Iris pigment epithelial cell (primary cell): ENCODE data around the gene CRABP2.

ENCODE experiments used
- DNase-seq: peaks from one replicate; pipeline ENCODE4 v3.0.0-alpha.2; 2011; ENCODE audit warnings: low read depth

CRABP2 gene

DNA sequence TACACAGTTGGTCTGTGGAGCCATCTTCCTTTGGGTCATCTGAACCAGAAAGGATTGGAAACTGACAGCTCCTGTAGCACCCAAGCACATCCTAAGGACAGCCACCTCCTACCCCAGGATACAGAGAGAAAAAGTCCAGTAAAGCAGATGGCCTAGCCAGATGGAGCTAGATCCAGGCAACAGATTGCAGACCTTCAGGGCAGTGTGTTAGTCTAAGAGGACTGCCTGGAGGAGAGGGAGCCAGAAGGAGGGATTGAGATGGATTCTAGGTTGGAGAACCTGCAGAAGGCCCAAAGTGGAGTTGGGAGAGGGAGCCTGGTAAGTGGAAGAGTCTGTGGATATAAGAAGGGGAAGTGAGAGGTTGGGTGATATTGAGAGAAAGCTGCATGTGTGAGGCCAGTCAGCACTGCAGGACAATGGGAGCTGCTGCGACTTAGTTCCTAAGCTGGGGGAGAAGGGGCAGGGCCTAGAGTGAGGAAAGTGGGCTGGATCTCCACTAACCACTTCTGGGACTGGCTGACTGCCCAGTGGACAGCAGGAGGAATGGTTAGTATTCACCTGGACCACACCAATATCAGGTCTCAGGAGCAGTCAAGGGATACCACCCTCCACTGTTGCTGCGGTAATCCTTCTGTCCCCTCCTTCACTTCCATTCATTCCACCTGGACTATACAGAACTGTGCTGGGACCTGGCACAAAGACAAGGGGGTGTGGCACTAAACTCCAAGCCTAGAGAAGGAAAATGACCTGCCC, 50.1 kb downstream of the CRABP2 start:
- no peak for DNase-seq

DNA sequence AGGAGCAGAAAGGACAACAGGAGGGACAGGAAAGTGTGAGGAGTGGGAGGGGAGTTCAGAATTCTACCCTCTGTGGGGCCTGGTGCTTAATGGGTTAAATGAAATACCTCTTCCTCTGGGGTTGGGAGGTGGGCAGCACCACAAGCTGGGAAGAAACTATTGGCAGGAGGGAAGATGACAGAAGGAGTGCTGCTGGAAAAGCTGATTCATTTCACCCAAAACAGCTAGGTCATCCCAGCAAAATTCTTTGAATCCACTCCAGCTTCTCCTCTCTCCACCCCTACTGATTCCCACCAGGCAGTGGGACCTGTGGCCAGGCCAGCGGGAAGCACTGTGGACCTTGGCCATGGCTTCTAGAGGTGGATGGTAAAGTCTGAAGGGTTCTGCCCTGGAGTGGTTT, 50.7 kb downstream of the CRABP2 start:
- no peak for DNase-seq

DNA sequence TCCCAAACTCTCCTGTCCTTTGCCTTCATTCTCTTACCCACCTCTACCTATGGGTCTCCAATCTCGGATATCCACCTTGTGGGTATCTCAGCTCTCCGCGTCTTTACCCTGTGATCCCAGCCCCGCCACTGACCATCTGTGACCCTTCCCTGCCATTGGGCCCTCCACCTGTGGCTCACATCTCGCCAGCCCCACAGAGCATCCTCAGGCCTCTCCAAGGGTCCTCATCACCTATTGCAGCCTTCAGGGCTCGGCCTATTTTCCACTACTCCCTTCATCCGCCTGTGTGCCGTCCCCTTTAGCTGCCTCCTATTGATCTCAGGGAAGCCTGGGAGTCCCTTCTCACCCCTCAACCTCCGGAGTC, 52.4 kb downstream of the CRABP2 start:
- no peak for DNase-seq

DNA sequence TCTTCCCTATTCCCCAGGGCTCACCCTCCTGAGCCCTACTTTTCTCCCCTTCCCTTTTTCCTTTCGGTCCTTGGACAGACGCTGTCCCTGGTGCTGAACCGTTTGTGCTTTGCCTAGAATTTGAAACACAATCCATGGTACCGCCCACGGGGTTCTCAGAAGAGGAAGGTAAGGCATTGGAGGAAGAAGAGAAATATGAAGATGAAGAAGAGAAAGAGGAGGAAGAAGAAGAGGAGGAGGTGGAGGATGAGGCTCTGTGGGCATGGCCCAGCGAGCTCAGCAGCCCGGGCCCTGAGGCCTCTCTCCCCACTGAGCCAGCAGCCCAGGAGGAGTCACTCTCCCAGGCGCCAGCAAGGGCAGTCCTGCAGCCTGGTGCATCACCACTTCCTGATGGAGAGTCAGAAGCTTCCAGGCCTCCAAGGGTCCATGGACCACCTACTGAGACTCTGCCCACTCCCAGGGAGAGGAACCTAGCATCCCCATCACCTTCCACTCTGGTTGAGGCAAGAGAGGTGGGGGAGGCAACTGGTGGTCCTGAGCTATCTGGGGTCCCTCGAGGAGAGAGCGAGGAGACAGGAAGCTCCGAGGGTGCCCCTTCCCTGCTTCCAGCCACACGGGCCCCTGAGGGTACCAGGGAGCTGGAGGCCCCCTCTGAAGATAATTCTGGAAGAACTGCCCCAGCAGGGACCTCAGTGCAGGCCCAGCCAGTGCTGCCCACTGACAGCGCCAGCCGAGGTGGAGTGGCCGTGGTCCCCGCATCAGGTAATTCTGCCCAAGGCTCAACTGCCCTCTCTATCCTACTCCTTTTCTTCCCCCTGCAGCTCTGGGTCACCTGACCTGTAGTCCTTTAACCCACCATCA, 53.0 kb downstream of the CRABP2 start:
- DNase-seq = peak; percentile 36
